DND-41 (cell line): Measurements from ENCODE around the gene ZNF580.

ENCODE experiments used
- ATAC-seq: fragments of 200-7000 bp; cut with Tn5 transposase; 3 replicates; pipeline ENCODE4 v1.9.1; 2021; ENCODE audit warnings: low read depth; ENCODE audit not compliant: insufficient read depth
- DNase-seq: peaks from one replicate; pipeline ENCODE4 v3.0.0-alpha.2; 2020
- H2AFZ ChIP-seq: 2 replicates; pipeline ENCODE4 v1.6.0; 2012; ENCODE audit warnings: low read depth, low read length
- H3K27ac ChIP-seq: 2 replicates; pipeline ENCODE4 v1.5.1; 2012; ENCODE audit warnings: low read length, inconsistent platforms
- H3K27me3 ChIP-seq: fragments of 200-600 bp; sonication (generic); 2 replicates; pipeline ENCODE4 v1.6.0; 2012; ENCODE audit warnings: low read length, mild to moderate bottlenecking, inconsistent platforms; ENCODE audit not compliant: insufficient read depth, poor library complexity
- H3K36me3 ChIP-seq: 2 replicates; pipeline ENCODE4 v1.5.1; 2012; ENCODE audit warnings: low read length, inconsistent platforms; ENCODE audit not compliant: insufficient read depth
- H3K4me1 ChIP-seq: 2 replicates; pipeline ENCODE4 v1.5.1; 2012; ENCODE audit warnings: mild to moderate bottlenecking, low read length; ENCODE audit not compliant: insufficient read depth
- H3K4me2 ChIP-seq: 2 replicates; pipeline ENCODE4 v1.6.0; 2012; ENCODE audit warnings: mild to moderate bottlenecking, moderate library complexity, low read length, inconsistent platforms; ENCODE audit not compliant: insufficient read depth
- H3K4me3 ChIP-seq, 2 experiments: fragments of 200-600 bp in 1 of 2; shearing (Covaris generic) in 1 of 2; 2 replicates each; pipeline ENCODE4 v1.5.1; 2012 to 2016; ENCODE audit warnings: inconsistent platforms in 2 of 2, low read length in 2 of 2, mild to moderate bottlenecking in 2 of 2, low read depth in 1 of 2, moderate library complexity in 1 of 2
- H3K79me2 ChIP-seq: 2 replicates; pipeline ENCODE4 v1.6.0; 2012; ENCODE audit warnings: low read length, inconsistent platforms; ENCODE audit not compliant: insufficient read depth
- H3K9ac ChIP-seq: 2 replicates; pipeline ENCODE4 v1.6.0; 2012; ENCODE audit warnings: low read depth, mild to moderate bottlenecking, inconsistent platforms, low read length, moderate library complexity
- H3K9me3 ChIP-seq: 2 replicates; pipeline ENCODE4 v1.5.1; 2012; ENCODE audit warnings: low read length, moderate library complexity, mild to moderate bottlenecking, inconsistent platforms; ENCODE audit not compliant: insufficient read depth, severe bottlenecking
- H4K20me1 ChIP-seq: 2 replicates; pipeline ENCODE4 v1.6.0; 2012; ENCODE audit warnings: low read length; ENCODE audit not compliant: insufficient read depth
- CTCF ChIP-seq: IDR thresholded peaks from 2 replicates; pipeline ENCODE4 v1.5.1; 2012; ENCODE audit warnings: borderline replicate concordance, low read length, moderate library complexity, mild to moderate bottlenecking; ENCODE audit not compliant: poor library complexity, severe bottlenecking; ENCODE audit errors: extremely low read depth
- EZH2 ChIP-seq: IDR thresholded peaks from 3 replicates; pipeline ENCODE4 v1.6.1; 2012; ENCODE audit warnings: borderline replicate concordance, low read depth, mild to moderate bottlenecking, moderate library complexity, low read length, inconsistent platforms; ENCODE audit not compliant: severe bottlenecking

Gene ZNF580

GRCh38 chr19:55653651-55654322 is 13.0 kb downstream of the ZNF580 start:
- Histone ChIP-seq H3K9me3 (no peaks in the 10 kb centered on the region), H3K4me3 (peak overlapping the region; percentile 48 to 68; a peak in 3 of 4 replicates), H3K9ac (peak overlapping the region; percentile 90), H3K36me3 (peaks cover 38% of the 10 kb centered on the region), H3K27me3 (no peaks in the 10 kb centered on the region), H4K20me1 (peaks cover 34% of the 10 kb centered on the region), H3K4me1 (peaks cover 59% of the 10 kb centered on the region), H3K79me2 (peaks cover 54% of the 10 kb centered on the region), H2AFZ (peak overlapping the region; percentile 68), H3K27ac (peak overlapping the region; percentile 99), H3K4me2 (peak overlapping the region; percentile 60)
- TF ChIP-seq CTCF (peak; percentile 99), EZH2 (no peak)
- ATAC-seq = peak; percentile 56
- DNase-seq = peak; percentile 99

GRCh38 chr19:55654323-55654867 is 13.6 kb downstream of the ZNF580 start:
- Histone ChIP-seq H3K27me3 (no peaks in the 10 kb centered on the region), H3K27ac (peak overlapping the region; percentile 99), H4K20me1 (peaks cover 40% of the 10 kb centered on the region), H3K4me1 (peaks cover 59% of the 10 kb centered on the region), H3K36me3 (peaks cover 44% of the 10 kb centered on the region), H2AFZ (peak overlapping the region; percentile 80), H3K4me2 (peak overlapping the region; percentile 60), H3K4me3 (peak overlapping the region; percentile 48 to 68; a peak in 3 of 4 replicates), H3K79me2 (peaks cover 56% of the 10 kb centered on the region), H3K9ac (peak overlapping the region; percentile 90), H3K9me3 (no peaks in the 10 kb centered on the region)
- no peak for TF ChIP-seq CTCF
- no peak for TF ChIP-seq EZH2
- ATAC-seq = peak; percentile 83
- DNase-seq = peak; percentile 99

GRCh38 chr19:55654868-55655647 is 14.3 kb downstream of the ZNF580 start, which contains the start of gene U2AF2:
Gene U2AF2 (plus strand): TSS chr19:55655035. CDS start chr19:55655105, 70 bp downstream.
- H2AFZ ChIP-seq = peak within 1 kb of the TSS; percentile 80
- peak within 1 kb of the TSS; percentile 90 for H3K9ac ChIP-seq
- H3K4me2 ChIP-seq = peak within 1 kb of the TSS; percentile 83
- DNase-seq = peak; percentile 96
- ATAC-seq = peak; percentile 54
- H3K4me3 ChIP-seq = peak within 1 kb of the TSS; percentile 76 to 89
- H3K4me1 ChIP-seq = peaks cover 59% of the 10 kb centered on the region
- peaks cover 47% of the 10 kb centered on the region for H4K20me1 ChIP-seq
- no peaks in the 10 kb centered on the region for H3K9me3 ChIP-seq
- no peaks in the 10 kb centered on the region for H3K27me3 ChIP-seq
- H3K27ac ChIP-seq = peak within 1 kb of the TSS; percentile 99
- H3K36me3 ChIP-seq = peaks cover 50% of the 10 kb centered on the region
- H3K79me2 ChIP-seq = peaks cover 59% of the 10 kb centered on the region
- TF ChIP-seq CTCF (no peak), EZH2 (no peak)
